Loucy (cell line): ENCODE data around the gene MOGAT1.

Experiments
- H2AFZ ChIP-seq: fragments of 200-600 bp; sonication (generic); 2 replicates; pipeline ENCODE4 v1.6.0; 2016; ENCODE audit warnings: antibody characterized with exemption, mild to moderate bottlenecking, low read length, moderate library complexity
- H3F3A ChIP-seq: fragments of 200-600 bp; 2 replicates; pipeline ENCODE4 v1.6.0; 2016; ENCODE audit warnings: antibody characterized with exemption, low read depth, mild to moderate bottlenecking
- H3K27me3 ChIP-seq: fragments of 200-600 bp; sonication (generic); 2 replicates; pipeline ENCODE4 v1.6.1; 2014; ENCODE audit warnings: low read length, mild to moderate bottlenecking; ENCODE audit not compliant: insufficient read depth, poor library complexity, severe bottlenecking
- H3K36me3 ChIP-seq: fragments of 200-600 bp; sonication (generic); 2 replicates; pipeline ENCODE4 v1.6.1; 2016; ENCODE audit warnings: low read length; ENCODE audit not compliant: insufficient read depth
- H3K4me1 ChIP-seq: fragments of 200-600 bp; sonication (generic); 2 replicates; pipeline ENCODE4 v1.5.1; 2014; ENCODE audit warnings: low read length, mild to moderate bottlenecking; ENCODE audit not compliant: insufficient read depth, poor library complexity, severe bottlenecking
- H3K4me2 ChIP-seq: fragments of 200-600 bp; sonication (generic); 2 replicates; pipeline ENCODE4 v1.6.0; 2014; ENCODE audit warnings: antibody characterized with exemption, low read length, low read depth, mild to moderate bottlenecking; ENCODE audit not compliant: poor library complexity, severe bottlenecking
- H3K4me3 ChIP-seq: fragments of 200-600 bp; sonication (generic); 2 replicates; pipeline ENCODE4 v1.5.1; 2014; ENCODE audit warnings: low read length, mild to moderate bottlenecking, mixed read lengths; ENCODE audit not compliant: poor library complexity, severe bottlenecking
- H3K79me2 ChIP-seq: fragments of 200-600 bp; sonication (generic); 2 replicates; pipeline ENCODE4 v1.6.1; 2014; ENCODE audit warnings: low read length; ENCODE audit not compliant: insufficient read depth
- H3K9ac ChIP-seq: fragments of 200-600 bp; sonication (generic); 2 replicates; pipeline ENCODE4 v1.6.0; 2014; ENCODE audit warnings: mild to moderate bottlenecking, low read depth, low read length, moderate library complexity; ENCODE audit not compliant: poor library complexity, severe bottlenecking
- H3K9me2 ChIP-seq: fragments of 200-600 bp; sonication (generic); replicated peaks from 2 replicates; pipeline ENCODE4 v1.6.1; 2016; ENCODE audit warnings: low read depth, low read length, mixed read lengths
- H3K9me3 ChIP-seq: fragments of 200-600 bp; sonication (generic); 2 replicates; pipeline ENCODE4 v1.6.1; 2014; ENCODE audit warnings: mild to moderate bottlenecking, antibody characterized with exemption, low read length, low read depth; ENCODE audit not compliant: insufficient read depth
- H4K20me1 ChIP-seq: fragments of 200-600 bp; sonication (generic); 2 replicates; pipeline ENCODE4 v1.6.0; 2014; ENCODE audit warnings: antibody characterized with exemption, low read length, mild to moderate bottlenecking; ENCODE audit not compliant: insufficient read depth, poor library complexity, severe bottlenecking
- CTCF ChIP-seq: fragments of 200-600 bp; sonication (generic); conservative IDR thresholded peaks from 2 replicates; pipeline ENCODE4 v1.5.1; 2014; ENCODE audit warnings: mild to moderate bottlenecking, antibody characterized with exemption, low read length
- EZH2phosphoT487 ChIP-seq: fragments of 200-600 bp; IDR thresholded peaks from 2 replicates; pipeline ENCODE4 v1.6.1; 2018; ENCODE audit warnings: antibody characterized with exemption, mild to moderate bottlenecking, moderate library complexity, borderline replicate concordance

Gene MOGAT1

GRCh38 chr2:222706616-222707015, 35.2 kb downstream of the MOGAT1 start:
- H3K27me3 ChIP-seq = no peaks in the 10 kb centered on the region
- no peaks in the 10 kb centered on the region for H3K79me2 ChIP-seq
- H3K4me1 ChIP-seq = peaks cover 14% of the 10 kb centered on the region
- H2AFZ ChIP-seq = no peak overlapping the region
- no peak overlapping the region for H3K4me2 ChIP-seq
- no peaks in the 10 kb centered on the region for H3K36me3 ChIP-seq
- no peaks in the 10 kb centered on the region for H3K9me2 ChIP-seq
- no peak overlapping the region for H3K9ac ChIP-seq
- no peaks in the 10 kb centered on the region for H3F3A ChIP-seq
- no peaks in the 10 kb centered on the region for H3K9me3 ChIP-seq
- TF ChIP-seq EZH2phosphoT487 = no peak
- no peak overlapping the region for H3K4me3 ChIP-seq
- no peaks in the 10 kb centered on the region for H4K20me1 ChIP-seq

- Histone ChIP-seq H3K4me3 (no peak overlapping the region), H3K4me1 (peaks cover 8% of the 10 kb centered on the region), H3K9me3 (no peaks in the 10 kb centered on the region), H2AFZ (peak overlapping the region; percentile 27; the same call in 1 of the 2 replicates), H3K79me2 (no peaks in the 10 kb centered on the region), H3K9ac (no peak overlapping the region), H3K9me2 (no peaks in the 10 kb centered on the region), H3K4me2 (no peak overlapping the region), H3F3A (no peaks in the 10 kb centered on the region), H3K36me3 (no peaks in the 10 kb centered on the region), H4K20me1 (no peaks in the 10 kb centered on the region), H3K27me3 (no peaks in the 10 kb centered on the region)
- TF ChIP-seq EZH2phosphoT487 = no peak
- no peak for TF ChIP-seq CTCF
These were observed 35.7 kb downstream of the MOGAT1 start for GRCh38 chr2:222707102-222707688.

GRCh38 chr2:222707689-222708273, 36.3 kb downstream of the MOGAT1 start:
- no peaks in the 10 kb centered on the region for H3K27me3 ChIP-seq
- no peaks in the 10 kb centered on the region for H3F3A ChIP-seq
- no peak overlapping the region for H3K9ac ChIP-seq
- no peaks in the 10 kb centered on the region for H3K9me2 ChIP-seq
- peaks cover 4% of the 10 kb centered on the region for H3K4me1 ChIP-seq
- H3K4me3 ChIP-seq = no peak overlapping the region
- no peaks in the 10 kb centered on the region for H3K9me3 ChIP-seq
- no peak overlapping the region for H3K4me2 ChIP-seq
- H2AFZ ChIP-seq = peak overlapping the region; percentile 27; the same call in 1 of the 2 replicates
- no peak for TF ChIP-seq EZH2phosphoT487
- no peak for TF ChIP-seq CTCF
- no peaks in the 10 kb centered on the region for H3K79me2 ChIP-seq
- no peaks in the 10 kb centered on the region for H4K20me1 ChIP-seq
- no peaks in the 10 kb centered on the region for H3K36me3 ChIP-seq
